WERI-Rb-1 (cell line): Measurements from ENCODE around the gene SCGB1C2.

Experiments
- DNase-seq: peaks from one replicate; pipeline ENCODE4 v3.0.0-alpha.2; 2020
- H3K27ac ChIP-seq: fragments of 250-450 bp; sonication (Bioruptor Pico); 2 replicates; pipeline ENCODE4 v1.5.1; 2020; ENCODE audit warnings: mild to moderate bottlenecking, moderate library complexity
- H3K27me3 ChIP-seq: fragments of 250-450 bp; sonication (Bioruptor Pico); 2 replicates; pipeline ENCODE4 v1.5.1; 2021; ENCODE audit warnings: mild to moderate bottlenecking, low read depth, moderate library complexity; ENCODE audit not compliant: insufficient read depth, severe bottlenecking
- H3K36me3 ChIP-seq: fragments of 250-450 bp; sonication (Bioruptor Pico); 2 replicates; pipeline ENCODE4 v1.5.1; 2020; ENCODE audit warnings: mild to moderate bottlenecking, moderate library complexity
- H3K4me3 ChIP-seq: 2 replicates; pipeline ENCODE4 v1.5.1; 2011; ENCODE audit warnings: low read depth, mild to moderate bottlenecking, control low read depth, low read length
- H3K9me3 ChIP-seq: fragments of 250-450 bp; sonication (Bioruptor Pico); 2 replicates; pipeline ENCODE4 v1.5.1; 2021; ENCODE audit warnings: mild to moderate bottlenecking, moderate library complexity; ENCODE audit not compliant: severe bottlenecking
- CTCF ChIP-seq: IDR thresholded peaks from 2 replicates; pipeline ENCODE4 v1.5.1; 2011; ENCODE audit warnings: low read depth, mild to moderate bottlenecking, control low read depth, inconsistent platforms, low read length

Gene SCGB1C2

GRCh38 chr17:160336-160735, 23.0 kb downstream of the SCGB1C2 start:
- Histone ChIP-seq H3K4me3 (no peak overlapping the region), H3K27me3 (no peaks in the 10 kb centered on the region), H3K36me3 (peaks cover 58% of the 10 kb centered on the region), H3K9me3 (no peaks in the 10 kb centered on the region), H3K27ac (no peak overlapping the region)
- no peak for TF ChIP-seq CTCF
- no peak for DNase-seq

GRCh38 chr17:161481-161880, 24.1 kb downstream of the SCGB1C2 start:
- Histone ChIP-seq H3K4me3 (no peak overlapping the region), H3K9me3 (no peaks in the 10 kb centered on the region), H3K27ac (no peak overlapping the region), H3K36me3 (peaks cover 46% of the 10 kb centered on the region), H3K27me3 (no peaks in the 10 kb centered on the region)
- no peak for TF ChIP-seq CTCF
- no peak for DNase-seq

GRCh38 chr17:162689-163088, 25.3 kb downstream of the SCGB1C2 start:
- Histone ChIP-seq H3K9me3 (no peaks in the 10 kb centered on the region), H3K36me3 (peaks cover 36% of the 10 kb centered on the region), H3K27ac (no peak overlapping the region), H3K4me3 (no peak overlapping the region), H3K27me3 (no peaks in the 10 kb centered on the region)
- DNase-seq, result no peak
- TF ChIP-seq CTCF, result no peak

GRCh38 chr17:163514-164098, 26.2 kb downstream of the SCGB1C2 start:
- peaks cover 29% of the 10 kb centered on the region for H3K36me3 ChIP-seq
- no peak for DNase-seq
- H3K27me3 ChIP-seq, result no peaks in the 10 kb centered on the region
- H3K4me3 ChIP-seq, result no peak overlapping the region
- TF ChIP-seq CTCF, result no peak
- no peaks in the 10 kb centered on the region for H3K9me3 ChIP-seq
- H3K27ac ChIP-seq, result no peak overlapping the region

- peak; percentile 86 for TF ChIP-seq CTCF
- peak overlapping the region; percentile 8; the same call in 1 of the 2 replicates for H3K27ac ChIP-seq
- H3K4me3 ChIP-seq, result no peak overlapping the region
- no peaks in the 10 kb centered on the region for H3K27me3 ChIP-seq
- no peaks in the 10 kb centered on the region for H3K9me3 ChIP-seq
- H3K36me3 ChIP-seq, result peaks cover 31% of the 10 kb centered on the region
- DNase-seq, result peak; percentile 75
These were observed 27.2 kb downstream of the SCGB1C2 start for GRCh38 chr17:164303-165235.
